GM21529 (cell line): ENCODE data around the gene DDO.
"Not testable (repeated sequence)": the region's sequence is repeated elsewhere in the genome, so short reads cannot be mapped to it uniquely, and the experiment has no call there.

ENCODE experiments used
- ATAC-seq: cut with Tn5 transposase; IDR thresholded peaks from one replicate; pipeline ENCODE4 v1.9.1; 2021; ENCODE audit not compliant: unreplicated experiment

Gene DDO

DNA sequence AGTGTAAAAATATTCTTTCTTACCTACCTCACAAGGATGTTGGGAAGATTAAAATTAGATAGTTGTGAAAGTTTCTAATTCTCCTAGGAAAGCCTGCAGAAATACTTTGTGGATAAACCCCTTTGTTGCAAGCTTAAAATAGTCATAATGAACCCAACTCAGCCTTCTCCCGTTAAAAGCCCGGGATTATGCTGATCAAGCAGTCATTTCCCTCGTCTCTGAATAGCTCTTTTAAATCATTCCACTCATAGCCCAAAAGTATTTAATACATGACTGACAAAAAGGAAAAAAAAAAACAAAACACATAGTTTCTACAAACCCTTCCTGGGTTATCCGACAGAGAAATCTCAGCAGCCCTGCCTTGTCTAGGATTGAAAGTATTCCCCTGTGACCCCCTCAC is 46.3 kb downstream of the DDO start:
- no peak for ATAC-seq

DNA sequence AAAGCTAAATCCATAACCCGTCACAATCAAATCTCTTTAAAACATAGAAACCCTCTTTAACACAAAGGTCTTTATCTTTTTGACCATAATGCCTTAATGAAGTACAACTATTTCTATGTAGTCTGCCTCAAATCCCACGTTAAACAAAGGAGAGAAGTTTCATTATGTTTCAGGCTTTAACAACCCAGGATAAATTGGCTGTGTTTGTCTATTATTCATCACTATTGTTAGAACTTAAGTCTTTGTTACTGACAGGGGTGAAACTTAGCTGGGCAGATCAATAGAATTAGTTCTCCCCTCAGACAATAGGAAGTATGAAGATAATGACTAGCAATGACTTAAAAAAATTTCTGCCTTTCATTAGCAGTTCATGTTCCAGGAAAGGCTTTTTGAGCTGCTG is 47.1 kb downstream of the DDO start:
- no peak for ATAC-seq

DNA sequence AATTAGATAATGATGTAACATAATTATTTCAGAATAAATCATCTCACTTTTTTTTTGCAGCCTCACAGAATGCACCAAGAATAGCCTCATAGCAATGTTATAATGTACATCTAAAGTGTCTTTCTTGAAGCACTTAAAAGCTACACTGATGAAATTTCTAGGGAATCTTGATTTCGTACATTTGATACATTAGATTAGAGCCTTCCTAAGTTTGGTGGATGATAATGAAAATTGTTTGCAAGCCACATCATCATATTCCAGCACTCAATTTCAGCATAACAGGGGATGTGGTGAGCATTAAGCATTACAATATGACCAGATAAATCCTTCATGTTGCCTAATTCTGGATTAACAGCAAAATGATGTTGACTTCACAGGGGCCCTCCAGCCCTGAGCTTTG is 47.5 kb downstream of the DDO start:
- no peak for ATAC-seq

DNA sequence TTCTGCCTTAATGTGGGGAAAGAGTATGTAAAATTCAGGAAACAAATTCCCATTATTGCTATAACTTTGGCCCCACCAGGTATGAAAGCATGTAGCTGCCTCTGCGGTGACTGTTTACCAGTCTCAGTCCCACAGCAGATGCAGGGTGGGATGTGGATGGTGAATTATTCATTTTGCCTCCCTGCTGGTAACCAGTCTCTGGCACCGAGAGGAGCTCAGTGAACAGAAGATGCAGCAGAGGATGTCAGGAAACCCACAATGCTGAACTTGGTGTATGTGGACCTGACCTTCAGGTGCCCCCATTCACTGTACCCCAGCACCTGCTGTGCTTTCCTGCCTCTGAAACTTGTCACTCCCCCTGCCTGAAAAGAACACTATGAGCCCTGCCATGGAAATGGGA is 48.4 kb downstream of the DDO start:
- no peak for ATAC-seq

DNA sequence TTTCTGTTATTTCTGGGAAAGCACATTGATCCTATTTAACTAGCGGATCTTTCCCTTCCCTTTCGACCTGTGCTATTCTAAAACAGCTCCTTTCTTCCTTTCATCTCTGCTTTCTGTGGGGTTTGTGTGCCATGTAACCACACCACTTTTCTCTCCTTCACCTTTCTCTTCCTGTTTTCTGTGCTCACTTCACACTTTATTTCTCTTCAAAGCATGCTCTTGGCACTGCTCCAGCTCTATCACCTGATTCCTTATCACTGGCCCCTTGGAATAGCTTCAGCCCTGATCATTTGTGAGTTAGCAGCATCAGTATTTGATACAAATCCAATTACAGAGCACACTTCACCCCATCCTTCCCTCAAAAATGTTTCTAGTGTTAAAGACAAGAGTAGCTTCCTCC is 49.1 kb downstream of the DDO start:
- no peak for ATAC-seq

DNA sequence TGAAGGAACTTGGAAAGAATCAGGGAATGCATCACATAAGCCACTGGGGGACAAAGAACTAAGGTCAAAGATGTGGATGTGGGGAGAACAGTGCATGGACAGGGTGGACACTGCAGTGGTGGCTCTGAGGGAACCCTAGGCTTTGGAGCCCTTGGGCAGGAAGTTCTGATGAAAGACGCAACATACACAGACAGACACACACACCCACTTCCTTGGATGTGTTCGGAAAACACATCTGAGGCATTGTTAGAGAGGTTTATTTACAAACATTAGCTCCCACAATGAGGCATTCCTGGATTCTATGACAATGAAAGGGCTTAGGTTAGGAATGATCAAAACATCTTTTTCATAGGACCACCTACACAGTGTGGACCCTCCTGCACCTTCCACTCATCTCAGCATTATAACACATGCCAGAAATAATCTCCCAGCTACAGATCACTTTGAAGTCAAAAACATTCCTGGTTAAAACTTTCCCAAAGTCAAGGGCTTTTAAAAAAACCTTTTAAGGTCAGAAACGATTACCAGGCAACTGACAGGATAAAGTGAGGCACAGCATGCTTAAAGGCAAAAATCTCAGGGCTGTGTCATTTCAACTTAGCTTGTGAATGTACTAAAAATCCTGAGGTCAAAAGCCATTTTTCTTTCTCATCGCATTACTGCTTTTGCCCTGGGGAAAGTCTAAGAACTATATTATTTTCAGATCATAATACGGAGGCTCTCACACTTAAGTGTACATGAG is 50.8 kb downstream of the DDO start:
- no peak for ATAC-seq

DNA sequence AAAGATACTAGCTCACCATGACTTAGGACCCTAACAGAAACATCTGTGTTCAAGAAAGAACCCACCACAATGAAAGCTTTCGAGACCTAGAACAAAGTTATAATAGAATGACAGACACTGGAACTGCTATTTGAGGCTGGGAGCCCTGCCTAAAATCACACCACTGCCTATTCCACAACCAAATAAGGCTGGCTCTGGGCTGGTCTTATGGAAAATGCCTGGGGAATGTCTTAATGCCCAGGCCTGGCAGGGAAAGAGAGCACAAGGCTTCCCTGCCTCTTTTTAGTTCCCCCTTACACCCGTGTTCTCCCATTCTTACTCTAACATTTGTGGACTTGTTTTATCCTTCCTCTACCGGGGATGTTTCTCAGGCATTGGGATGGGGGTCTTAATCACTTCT is 51.6 kb downstream of the DDO start:
- no peak for ATAC-seq

DNA sequence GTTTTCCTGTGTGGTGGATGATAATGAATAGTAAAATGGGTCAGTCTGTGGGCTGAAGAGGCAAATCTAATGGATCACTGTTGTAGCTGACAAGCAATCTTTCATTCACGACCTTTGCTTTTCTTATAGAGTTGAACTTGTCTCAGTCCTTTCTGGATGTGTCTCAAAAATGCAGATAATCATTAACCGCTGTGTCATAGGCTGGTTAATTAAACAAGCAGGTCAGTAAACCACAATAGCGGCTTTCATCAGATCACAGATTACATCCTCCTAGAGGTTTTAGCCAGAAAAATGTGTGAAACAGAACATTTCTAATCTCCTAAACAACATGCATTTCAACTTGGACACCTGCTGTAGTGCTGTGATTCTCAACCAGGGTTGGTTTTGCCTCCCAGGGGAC is 54.7 kb downstream of the DDO start:
- no peak for ATAC-seq

DNA sequence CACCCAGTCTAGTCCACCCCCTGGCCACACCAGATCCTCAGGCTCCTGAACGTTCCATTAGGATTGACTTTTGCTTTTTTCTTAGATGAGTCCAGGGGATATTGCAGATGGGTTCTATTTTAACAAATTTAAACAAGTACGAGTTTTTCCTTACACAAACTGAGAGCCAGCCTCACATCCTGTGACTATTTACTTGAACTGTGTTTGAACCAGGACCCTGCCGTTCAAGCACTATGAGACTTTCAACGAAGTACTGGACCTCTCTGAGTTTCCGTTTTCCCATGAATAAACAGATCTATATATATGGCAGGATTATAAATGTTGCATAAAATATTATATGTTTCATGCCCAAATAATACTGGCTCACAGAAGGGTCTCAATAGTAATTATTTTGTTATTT is 55.8 kb downstream of the DDO start:
- ATAC-seq: no peak

DNA sequence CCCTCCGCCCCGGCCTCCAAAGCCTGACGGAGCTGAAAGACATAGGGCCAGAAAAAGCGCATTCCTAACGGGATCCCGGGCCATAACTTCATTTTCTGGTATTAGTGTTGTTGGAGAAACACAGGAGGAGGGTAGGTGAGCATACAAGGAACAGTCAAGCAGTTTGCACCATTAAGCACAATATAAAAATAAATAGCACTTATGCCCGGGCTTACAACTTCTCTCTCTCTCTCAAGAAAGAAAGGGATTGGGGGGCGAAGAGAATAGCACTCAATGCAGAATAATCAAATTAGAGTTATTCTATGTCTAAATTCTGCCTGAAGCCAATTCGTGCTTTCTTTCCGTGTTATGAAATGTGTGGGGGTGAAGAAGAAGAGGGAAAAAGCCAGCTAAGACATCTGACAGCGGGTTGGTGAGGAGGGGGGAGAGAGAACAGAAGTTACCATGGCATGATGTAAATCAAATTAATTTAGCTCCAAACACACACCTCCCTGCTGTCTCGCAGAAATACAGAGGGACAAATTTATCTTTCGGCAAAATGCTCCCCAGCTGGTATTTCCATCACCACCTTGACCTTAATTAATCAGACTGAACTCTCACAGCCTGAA is 56.7 kb downstream of the DDO start:
- no peak for ATAC-seq

DNA sequence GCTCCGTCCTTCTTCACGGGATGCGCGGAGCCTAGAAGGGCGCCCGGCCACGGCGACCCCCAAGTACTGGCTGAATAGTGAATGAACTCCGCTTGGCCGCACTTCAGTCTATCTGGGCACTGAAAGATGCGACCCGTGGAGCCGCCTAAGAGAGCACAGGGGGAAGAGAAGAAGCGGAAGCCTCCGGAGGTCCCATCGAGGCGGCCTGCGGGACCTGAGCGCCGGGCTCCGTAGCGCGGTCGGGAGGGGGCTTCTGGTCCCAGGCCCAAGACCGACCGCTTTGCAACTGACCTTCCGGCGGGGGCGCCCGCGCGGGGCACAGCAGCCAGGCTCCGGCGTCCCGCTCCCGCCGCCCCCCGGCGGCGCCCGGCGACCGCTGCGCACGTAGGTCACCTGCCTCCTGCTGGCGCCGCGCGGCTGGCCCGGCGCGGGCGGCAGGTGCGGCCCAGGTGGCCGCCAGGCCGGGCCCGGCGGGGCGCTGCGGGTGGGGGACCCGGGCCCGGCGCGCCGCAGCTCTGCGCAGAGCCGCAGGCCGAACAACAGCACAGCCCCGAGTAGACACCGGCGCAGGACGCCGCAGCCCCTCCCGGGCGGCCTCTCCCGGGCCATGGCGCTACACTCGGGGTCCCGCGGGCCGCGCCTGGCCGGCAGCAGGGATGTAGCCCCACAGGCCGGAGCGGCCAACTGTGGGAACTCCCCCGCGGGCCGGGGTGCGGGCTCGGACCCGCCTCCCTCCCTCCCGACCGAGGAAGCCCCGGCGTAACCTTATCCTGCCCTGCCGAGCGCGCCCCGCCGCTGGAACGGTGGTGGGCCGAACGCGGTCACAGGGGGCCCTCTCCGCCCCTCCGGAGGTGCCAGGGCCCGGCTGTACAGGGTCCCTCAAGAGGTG is 57.5 kb downstream of the DDO start, which contains the start of gene METTL24:
Gene METTL24, minus strand, starts transcription at position 686 of the 889 bp plus-strand sequence. Its CDS starts 77 bp downstream, at position 609.
- no peak for ATAC-seq

DNA sequence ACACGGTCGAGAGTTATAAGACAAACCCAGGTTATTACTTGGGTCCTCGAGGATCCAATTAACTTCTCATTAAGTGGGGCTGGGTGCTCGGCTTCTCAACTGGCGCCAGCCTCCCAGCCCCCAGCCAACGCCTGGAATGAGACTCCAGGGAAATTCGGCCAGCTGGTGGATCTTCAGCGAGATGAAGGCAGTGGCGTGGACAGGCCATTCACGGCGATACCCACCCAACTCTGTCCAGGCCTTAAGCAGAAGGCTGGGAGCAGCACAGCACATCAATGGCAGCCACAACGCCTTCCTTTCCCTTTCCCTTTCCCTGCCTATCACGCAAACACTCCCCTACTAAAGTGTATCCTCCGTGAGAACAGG is 58.1 kb downstream of the DDO start:
- ATAC-seq: no peak

DNA sequence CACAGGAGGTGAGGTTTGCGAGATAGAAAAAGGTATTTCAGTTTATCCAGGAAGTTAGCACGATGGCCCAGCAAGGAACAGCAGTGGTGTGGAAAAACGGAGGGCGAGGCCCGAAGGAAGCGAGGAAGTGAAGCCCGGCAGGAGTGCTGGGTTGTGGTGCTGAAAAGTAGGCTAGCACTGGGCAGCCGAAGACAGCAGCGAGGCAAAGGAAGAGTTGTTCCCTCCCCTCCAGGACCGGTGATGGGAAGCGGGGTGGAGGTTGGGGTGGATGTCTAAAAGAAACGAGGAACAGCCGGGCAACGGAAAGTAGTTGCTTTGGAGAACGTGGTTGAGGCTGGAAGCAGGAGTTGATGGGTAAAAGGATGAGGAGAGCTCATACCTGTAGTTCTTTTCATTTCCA is 58.6 kb downstream of the DDO start:
- ATAC-seq: no peak

DNA sequence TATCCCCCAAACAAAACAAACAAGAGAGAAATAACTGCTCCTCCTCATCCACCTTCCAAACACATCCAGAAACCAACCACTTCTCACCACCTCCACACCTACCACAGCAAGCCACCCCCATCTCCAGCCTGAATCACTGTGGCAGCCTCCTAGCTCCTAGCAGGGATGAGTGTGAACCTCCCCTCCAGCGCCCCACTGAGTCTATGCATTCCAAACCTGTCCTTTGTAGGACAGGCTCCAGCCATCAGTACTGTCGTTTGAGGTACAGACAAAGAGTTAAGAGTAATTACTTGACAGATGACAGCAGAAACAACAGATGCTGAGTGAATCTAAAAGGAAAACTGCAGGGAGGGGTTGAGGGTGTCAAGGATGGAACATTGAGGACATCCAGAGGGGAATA is 59.6 kb downstream of the DDO start:
- no peak for ATAC-seq

DNA sequence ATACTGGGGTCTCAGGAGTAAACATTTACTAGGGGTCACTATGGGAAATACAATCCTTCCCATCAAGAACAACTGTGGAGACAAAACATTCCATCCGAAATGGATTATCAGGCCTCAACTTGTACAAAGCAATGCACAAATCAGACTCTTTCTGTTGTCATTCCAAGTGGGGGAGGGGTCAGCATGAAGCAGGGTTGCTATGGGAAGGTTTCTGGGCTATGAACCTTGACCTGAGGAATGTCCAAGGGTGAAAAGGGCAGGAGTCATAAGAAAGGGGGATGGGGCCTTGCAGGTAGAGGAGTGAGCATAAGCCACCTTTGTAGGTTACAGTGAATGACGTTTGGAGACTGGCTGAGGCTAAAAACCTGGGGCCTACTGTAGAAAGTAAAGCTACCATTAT is 60.4 kb downstream of the DDO start:
- ATAC-seq: no peak

DNA sequence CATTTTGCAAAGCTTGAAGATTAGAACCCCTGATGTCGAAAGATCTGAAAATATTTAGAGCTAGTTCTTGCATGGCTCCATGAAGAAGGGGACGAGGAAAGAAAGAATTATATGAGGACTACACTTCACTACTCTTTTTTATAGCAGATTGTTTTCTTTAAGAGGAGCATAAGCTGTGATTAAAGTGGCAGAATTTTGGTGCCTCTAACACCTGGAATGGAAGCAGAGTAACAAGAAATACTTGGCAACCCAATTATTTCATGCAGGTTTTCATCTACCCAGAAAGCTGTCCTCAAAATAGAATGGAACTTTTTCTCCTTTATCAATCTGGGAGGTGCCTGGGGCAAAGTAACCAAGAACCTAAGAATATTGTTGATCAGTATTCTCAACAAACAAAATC is 61.2 kb downstream of the DDO start:
- no peak for ATAC-seq

DNA sequence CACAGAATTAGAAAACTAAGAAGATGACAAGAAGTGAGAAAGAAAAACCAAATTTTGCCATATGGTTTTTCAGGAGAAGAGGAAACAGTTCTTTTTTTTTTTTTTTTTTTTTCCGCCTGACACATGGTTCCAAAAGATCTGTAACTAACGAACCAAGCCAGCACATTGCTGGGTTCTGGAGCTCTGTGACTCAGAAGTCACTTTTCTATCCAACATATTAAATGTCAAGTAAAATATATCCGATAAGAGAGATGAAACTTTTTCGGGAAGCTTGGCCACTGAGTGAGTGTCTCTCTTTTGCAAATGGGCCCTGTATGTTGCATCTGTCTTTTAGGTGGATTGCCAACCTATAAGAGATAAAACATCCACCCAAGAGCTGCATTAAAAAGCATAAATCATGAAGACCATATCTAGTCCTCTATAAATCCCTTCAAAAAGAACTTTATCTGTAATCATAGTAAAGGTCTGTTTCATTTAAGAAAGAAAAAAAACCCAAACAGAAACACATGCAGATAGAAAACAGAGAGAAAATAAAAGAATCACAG is 61.8 kb downstream of the DDO start:
- ATAC-seq: no peak

DNA sequence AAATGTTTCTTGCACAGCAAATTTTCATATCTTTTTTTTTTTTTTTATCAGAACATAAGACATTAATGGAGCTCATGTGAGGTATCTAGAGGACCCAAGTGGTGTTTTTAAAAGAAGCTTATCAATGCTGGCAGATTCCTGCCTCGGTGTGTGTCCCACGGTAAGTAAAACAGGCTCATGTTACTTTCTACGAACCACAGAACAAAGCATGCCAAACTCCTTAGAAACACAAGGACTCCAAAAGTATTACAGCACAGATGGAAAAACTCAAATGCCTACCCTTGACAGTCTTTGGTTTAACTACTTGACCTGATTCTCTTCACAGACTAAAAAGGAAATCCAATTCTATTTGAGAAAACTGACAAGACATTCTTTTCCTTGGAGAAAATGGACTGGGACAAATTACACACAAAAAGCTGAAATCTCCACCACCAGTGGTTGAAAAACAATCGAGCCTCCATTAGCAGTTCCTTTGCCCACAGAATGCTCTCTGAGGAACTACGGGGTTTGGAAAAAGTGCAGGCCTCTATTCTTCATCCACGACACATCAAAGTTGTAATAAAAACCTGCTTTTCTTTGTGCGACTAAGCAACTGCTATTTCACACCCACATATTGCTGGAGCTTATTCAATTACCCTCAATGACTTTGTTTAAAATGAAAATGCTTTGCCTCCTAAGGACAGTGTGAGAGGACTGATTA is 62.7 kb downstream of the DDO start:
- ATAC-seq: no peak

DNA sequence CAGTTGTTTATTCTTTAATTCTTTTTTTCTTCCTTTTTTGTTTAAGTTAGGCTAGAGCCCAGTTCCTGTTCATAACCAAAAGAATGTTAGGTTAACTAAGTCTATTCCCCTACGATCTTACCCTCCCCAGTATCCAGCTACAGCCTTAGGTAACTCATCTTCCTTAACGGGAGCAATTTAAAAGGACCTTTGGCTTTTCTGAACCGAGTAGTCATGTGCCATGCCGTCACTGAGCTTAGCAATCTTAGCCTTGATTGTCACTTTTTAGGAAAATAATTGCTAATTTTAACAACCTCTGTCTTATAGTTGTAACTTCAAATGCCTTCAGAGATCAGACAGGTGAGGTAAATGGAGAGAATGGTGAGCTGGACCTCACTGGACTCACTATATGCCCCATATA is 63.4 kb downstream of the DDO start:
- ATAC-seq: no peak

DNA sequence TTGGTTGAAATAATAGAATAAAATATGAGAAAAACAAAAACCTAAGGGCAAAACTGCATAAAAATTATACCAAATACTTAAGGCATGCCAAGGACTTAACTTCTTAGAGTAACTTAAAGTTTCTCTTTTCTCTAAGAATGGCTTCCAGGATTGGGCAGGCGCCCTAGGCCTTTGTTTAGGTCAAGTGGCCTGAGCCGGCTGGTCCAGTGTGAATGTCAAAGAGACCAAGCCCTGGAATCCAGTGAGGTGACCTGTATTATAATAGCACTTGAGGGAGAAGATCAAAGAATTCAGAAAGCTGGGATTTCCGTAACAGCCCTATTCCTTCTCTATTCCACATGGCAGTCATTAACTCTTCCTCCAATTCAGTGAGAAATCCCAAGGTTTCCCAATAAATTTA is 63.8 kb downstream of the DDO start:
- ATAC-seq: no peak

DNA sequence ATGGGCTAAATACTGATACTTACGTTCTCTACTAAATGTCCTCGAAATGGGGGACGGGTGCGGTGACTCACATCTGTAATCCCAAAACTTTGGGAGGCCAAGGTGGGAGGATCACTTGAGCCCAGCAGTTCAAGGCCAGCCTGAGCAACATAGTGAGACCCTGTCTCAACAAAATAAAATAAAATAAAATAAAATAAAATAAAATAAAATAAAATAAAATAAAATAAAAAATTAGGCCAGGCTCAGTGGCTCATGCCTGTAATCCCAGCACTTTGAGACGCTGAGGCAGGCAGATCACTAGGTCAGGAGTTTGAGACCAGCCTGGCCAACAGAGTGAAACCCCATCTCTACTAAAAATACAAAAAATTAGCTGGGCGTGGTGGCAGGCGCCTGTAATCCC is 64.8 kb downstream of the DDO start:
- not testable (repeated sequence) for ATAC-seq
